ENCODE data around the gene GDPD5.

GDPD5 gene

GRCh38 chr11:75386942-75387630, 138.7 kb downstream of the GDPD5 start:
- H3K36me3 Mint-ChIP-seq (ENCODE audit: low read depth) = no peaks in the 10 kb centered on the region
- no peaks in the 10 kb centered on the region for H3K9me3 Mint-ChIP-seq
- H3K27ac Mint-ChIP-seq = no peak overlapping the region
- peaks cover 14% of the 10 kb centered on the region for H3K4me1 Mint-ChIP-seq (ENCODE audit: low read depth)
- H3K4me3 Mint-ChIP-seq = no peak overlapping the region
- peaks cover 19% of the 10 kb centered on the region for H3K27me3 Mint-ChIP-seq (ENCODE audit: low read depth)

Measured in T-helper 1 cell treated with Interleukin-12 subunit alpha and Interleukin-12 subunit beta and Interleukin-4 antibody, amounts not matched to agents 30 μg/mL and 1 μg/mL, for 36 hours (primary cell).